AG04449 (cell line): Measurements from ENCODE around the gene LRTM1.

Source experiments
- CTCF ChIA-PET: fragments of 350-600 bp; formaldehyde crosslinking; extraction: SDS; loops from one replicate; lab custom pipeline; 2021; ENCODE audit warnings: antibody characterized with exemption; lab: Yijun Ruan, JAX
- POLR2A ChIA-PET: fragments of 400-600, 350-600 bp; formaldehyde crosslinking; extraction: SDS; loops from one replicate; lab custom pipeline; 2020; ENCODE audit warnings: antibody characterized with exemption, inconsistent platforms; lab: Yijun Ruan, JAX
- DNase-seq: peaks from one replicate; pipeline ENCODE4 v3.0.0-alpha.2; 2010; ENCODE audit warnings: low read depth, low spot score
- H3K4me3 ChIP-seq: 2 replicates; pipeline ENCODE4 v1.5.1; 2011; ENCODE audit warnings: low read depth, mild to moderate bottlenecking, control low read depth, low read length
- CTCF ChIP-seq: IDR thresholded peaks from one replicate; pipeline ENCODE4 v1.5.1; 2011; ENCODE audit warnings: mild to moderate bottlenecking, moderate library complexity, low read length, control low read depth, inconsistent platforms; ENCODE audit not compliant: insufficient read depth; ENCODE audit errors: missing control alignments

Gene LRTM1

GRCh38 chr3:54889731-54890130, 38.1 kb downstream of the LRTM1 start:
- ChIA-PET CTCF (interaction anchor here (0.9 kb wide), 1 partner anchor 61 kb away, joined by 3 read pairs; no protein-coding TSS in a partner anchor), POLR2A (no interaction called here)
- H3K4me3 ChIP-seq, result no peak overlapping the region
- TF ChIP-seq CTCF, result no peak
- no peak for DNase-seq

GRCh38 chr3:54888873-54889272, 39.0 kb downstream of the LRTM1 start:
- no peak overlapping the region for H3K4me3 ChIP-seq
- ChIA-PET CTCF (no interaction called here), POLR2A (no interaction called here)
- DNase-seq, result no peak
- TF ChIP-seq CTCF, result no peak

GRCh38 chr3:54888162-54888561, 39.7 kb downstream of the LRTM1 start:
- no peak for DNase-seq
- ChIA-PET POLR2A (no interaction called here), CTCF (no interaction called here)
- TF ChIP-seq CTCF, result no peak
- H3K4me3 ChIP-seq, result no peak overlapping the region

DNA sequence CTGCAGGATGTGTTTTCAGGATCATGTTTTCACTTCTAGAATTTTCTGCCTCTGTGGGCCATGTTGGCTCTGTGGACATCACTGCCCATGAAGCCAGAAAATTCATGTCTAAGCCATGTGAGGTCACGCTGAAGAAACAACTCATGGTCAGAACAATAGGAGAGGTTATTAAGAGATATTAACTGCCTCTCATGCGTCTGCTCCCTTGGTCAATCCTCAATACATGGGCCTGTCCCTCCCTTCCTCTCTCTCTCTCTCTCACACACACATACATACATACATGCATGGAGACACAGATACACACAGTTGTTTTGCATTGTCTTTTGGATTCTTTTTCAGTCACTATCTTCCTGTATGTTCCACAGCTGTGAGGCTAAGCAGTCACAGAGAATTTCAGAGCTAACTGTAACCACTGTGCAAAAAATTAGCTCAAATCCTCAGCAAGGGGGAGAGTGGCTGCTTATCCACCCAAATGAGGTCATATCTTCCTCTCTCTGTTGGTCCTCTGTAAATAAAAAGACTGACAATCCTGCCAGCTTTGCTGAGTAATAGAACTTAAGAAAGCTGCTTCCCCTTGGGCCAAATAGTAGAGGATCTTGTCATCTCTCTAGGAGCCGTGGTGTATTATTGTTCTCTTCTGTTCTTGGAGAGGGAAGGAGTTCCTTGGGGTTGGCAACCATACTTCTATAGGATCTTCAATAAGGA, 45.6 kb downstream of the LRTM1 start:
- no peak overlapping the region for H3K4me3 ChIP-seq
- ChIA-PET CTCF (interaction anchor here (0.8 to 2.2 kb wide), 9 partner anchors 9 to 285 kb away, joined by 3 to 14 read pairs (median 4); no protein-coding TSS in a partner anchor), POLR2A (interaction anchor here (0.7 to 1.5 kb wide), 4 partner anchors 9 to 321 kb away, joined by 3 to 9 read pairs (median 6); no protein-coding TSS in a partner anchor)
- peak; percentile 92 for DNase-seq
- no peak for TF ChIP-seq CTCF

- TF ChIP-seq CTCF, result no peak
- DNase-seq, result no peak
- ChIA-PET POLR2A (interaction anchor here (0.7 kb wide), 1 partner anchor 455 kb away, joined by 3 read pairs; no protein-coding TSS in a partner anchor), CTCF (interaction anchor here (0.8 to 1.4 kb wide), 5 partner anchors 8 to 320 kb away, joined by 3 to 5 read pairs (median 3); no protein-coding TSS in a partner anchor)
- no peak overlapping the region for H3K4me3 ChIP-seq
Observed at GRCh38 chr3:54878145-54878544, 49.7 kb downstream of the LRTM1 start.

DNA sequence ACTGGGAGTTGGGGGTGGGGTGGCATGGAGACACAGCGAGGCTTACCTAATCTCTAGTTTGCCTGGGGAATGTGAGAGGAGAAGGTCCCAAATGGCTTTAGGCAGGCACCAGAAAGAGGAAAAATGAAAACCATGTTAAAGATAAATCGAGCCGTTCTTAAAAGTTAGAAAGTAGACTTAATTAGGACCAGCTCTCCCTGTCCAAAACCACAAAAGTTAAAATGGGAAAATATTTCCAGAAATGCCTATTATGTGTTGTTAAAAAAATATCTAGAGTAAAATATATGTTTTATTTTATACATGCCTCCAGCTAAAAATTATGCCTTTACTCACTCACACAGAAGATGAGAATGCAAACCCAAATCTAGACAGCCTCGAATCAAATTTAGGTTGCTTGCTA, 50.1 kb downstream of the LRTM1 start:
- no peak for TF ChIP-seq CTCF
- DNase-seq, result no peak
- CTCF ChIA-PET, result interaction anchor here (0.8 to 1.4 kb wide), 6 partner anchors 9 to 321 kb away, joined by 3 to 5 read pairs (median 3); no protein-coding TSS in a partner anchor

More for the DNA sequence above, 50.1 kb downstream of the LRTM1 start:
- H3K4me3 ChIP-seq, result no peak overlapping the region
- POLR2A ChIA-PET, result interaction anchor here (0.7 kb wide), 1 partner anchor 455 kb away, joined by 3 read pairs; no protein-coding TSS in a partner anchor
